HFF-Myc (cell line): Measurements from ENCODE around the gene LPAR3.

Source experiments
- DNase-seq: peaks from one replicate; pipeline ENCODE4 v3.0.0-alpha.2; 2011; ENCODE audit warnings: low read depth; ENCODE audit errors: extremely low read depth
- H3K4me3 ChIP-seq: replicated peaks from 2 replicates; pipeline ENCODE4 v1.5.1; 2011; ENCODE audit warnings: low read depth, mild to moderate bottlenecking, control low read depth, low read length
- TF ChIP-seq, protein P1 (sequence below): IDR thresholded peaks from 2 replicates; pipeline ENCODE4 v1.5.1; 2012; ENCODE audit warnings: mild to moderate bottlenecking, low read depth, low read length, control low read depth; ENCODE audit errors: missing control alignments

The LPAR3 gene

DNA sequence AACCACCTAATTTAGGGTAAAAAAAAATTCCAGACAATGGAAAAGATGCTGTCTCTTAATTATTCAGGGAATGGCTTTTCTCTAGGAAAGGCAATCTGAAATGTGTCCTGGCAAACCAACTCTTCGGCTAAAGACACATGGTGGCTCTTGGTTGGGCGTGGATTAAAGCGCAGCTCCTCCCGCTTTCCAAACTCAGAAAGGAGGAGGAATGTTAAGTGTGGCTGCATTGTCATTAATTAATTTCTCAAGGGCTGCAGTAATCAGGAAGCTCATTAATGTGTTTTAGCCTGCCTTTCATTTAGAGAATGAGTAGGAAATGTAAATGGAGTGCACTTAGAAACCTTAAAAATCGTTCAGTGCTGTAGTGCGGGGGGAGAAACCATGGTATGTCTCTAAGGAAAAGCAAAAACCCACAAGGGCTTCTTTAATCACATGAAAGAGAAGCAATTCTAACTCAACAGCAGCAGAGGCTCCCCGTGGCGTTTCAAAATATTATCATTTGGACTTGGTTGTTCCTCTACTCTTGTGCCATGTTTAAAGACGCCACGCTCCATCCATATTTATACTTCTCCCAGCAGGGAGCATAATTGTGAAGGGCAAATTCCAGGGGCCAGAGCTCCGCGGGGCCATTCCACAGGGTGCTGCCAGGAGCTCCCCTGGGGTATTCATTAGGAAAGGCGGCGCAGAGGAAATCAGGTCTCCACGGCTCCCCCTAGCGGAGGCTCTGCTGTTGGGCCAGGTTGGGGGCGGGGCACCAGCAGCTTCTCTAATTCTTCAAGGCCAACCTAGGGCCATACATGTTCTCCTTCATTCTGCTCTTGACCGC lies 110.8 kb downstream of the LPAR3 start:
- TF ChIP-seq, protein P1, sequence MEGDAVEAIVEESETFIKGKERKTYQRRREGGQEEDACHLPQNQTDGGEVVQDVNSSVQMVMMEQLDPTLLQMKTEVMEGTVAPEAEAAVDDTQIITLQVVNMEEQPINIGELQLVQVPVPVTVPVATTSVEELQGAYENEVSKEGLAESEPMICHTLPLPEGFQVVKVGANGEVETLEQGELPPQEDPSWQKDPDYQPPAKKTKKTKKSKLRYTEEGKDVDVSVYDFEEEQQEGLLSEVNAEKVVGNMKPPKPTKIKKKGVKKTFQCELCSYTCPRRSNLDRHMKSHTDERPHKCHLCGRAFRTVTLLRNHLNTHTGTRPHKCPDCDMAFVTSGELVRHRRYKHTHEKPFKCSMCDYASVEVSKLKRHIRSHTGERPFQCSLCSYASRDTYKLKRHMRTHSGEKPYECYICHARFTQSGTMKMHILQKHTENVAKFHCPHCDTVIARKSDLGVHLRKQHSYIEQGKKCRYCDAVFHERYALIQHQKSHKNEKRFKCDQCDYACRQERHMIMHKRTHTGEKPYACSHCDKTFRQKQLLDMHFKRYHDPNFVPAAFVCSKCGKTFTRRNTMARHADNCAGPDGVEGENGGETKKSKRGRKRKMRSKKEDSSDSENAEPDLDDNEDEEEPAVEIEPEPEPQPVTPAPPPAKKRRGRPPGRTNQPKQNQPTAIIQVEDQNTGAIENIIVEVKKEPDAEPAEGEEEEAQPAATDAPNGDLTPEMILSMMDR: peak; percentile 80
- no peak overlapping the region for H3K4me3 ChIP-seq
- no peak for DNase-seq

DNA sequence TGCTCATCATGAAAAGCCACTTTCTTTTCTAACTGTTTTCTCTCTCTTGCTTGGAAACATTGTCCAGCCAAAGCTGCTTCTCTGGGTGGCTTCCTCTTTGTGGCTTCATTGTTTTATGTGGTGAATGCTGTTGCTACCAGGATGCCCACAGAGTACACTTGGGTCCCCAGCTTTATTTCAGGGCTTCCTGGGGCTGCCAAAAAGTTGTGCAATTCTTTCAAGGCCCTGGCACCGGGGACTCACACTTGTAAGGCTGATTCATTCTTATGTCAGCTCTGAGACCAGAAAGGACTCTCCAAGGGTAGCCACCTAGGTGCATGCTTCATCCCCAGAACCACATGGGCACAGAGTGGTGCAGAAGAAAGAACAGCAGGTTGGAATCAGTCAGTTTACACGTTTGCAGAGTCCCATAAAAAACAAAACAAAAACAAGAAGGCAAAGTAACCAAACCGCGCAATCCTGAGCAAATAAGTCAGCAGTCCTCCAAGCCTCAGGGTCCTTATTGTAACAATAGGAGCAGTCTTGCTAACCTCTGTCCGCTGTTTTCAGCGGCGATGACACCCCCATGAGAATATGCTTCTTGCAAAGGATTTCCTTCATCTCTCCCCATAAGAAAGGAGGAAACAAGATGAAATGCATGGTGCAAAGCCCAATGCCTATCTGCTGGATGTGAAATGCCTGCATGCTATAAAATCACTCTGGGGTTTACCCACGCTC lies 112.8 kb downstream of the LPAR3 start:
- TF ChIP-seq, protein P1: no peak
- no peak overlapping the region for H3K4me3 ChIP-seq
- DNase-seq: no peak

DNA sequence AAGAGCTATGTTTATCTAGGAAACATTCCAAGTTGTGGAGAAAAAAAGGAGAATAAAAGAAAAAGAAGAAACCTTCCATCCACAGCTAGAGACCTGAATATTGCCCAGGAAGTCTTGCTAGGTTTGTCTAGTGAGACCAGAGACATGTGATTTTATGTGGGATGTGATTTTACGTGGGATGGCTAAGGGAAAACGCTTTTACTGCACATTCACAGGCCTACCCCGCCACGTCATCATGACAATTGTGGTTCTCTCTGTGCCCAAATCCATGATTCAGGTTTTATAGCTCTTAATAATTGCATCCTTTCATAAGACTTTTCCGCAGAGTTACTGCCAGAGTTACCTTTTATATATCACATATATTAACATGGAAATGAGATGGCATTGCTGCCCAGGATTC lies 116.4 kb downstream of the LPAR3 start:
- TF ChIP-seq, protein P1: no peak
- no peak for DNase-seq
- no peak overlapping the region for H3K4me3 ChIP-seq

DNA sequence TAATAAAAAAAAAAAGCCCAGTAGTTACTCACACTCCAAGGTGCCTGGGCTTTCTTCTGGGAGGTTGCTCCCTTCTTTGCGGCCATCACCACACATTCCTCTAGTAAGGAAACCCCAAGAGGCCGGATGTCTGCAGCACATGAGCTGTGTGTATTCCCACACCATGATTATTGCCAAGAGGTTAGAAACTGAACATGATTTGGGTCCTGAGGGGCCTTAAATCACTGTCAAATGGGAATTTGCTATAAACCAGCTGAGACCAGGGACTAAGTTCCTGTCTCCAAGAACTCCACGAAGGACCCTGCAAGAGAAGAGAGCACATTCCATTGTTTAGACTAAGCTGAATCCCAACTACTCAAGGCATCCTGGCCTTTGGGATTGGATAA lies 117.5 kb downstream of the LPAR3 start:
- H3K4me3 ChIP-seq: no peak overlapping the region
- TF ChIP-seq, protein P1: no peak
- DNase-seq: no peak

DNA sequence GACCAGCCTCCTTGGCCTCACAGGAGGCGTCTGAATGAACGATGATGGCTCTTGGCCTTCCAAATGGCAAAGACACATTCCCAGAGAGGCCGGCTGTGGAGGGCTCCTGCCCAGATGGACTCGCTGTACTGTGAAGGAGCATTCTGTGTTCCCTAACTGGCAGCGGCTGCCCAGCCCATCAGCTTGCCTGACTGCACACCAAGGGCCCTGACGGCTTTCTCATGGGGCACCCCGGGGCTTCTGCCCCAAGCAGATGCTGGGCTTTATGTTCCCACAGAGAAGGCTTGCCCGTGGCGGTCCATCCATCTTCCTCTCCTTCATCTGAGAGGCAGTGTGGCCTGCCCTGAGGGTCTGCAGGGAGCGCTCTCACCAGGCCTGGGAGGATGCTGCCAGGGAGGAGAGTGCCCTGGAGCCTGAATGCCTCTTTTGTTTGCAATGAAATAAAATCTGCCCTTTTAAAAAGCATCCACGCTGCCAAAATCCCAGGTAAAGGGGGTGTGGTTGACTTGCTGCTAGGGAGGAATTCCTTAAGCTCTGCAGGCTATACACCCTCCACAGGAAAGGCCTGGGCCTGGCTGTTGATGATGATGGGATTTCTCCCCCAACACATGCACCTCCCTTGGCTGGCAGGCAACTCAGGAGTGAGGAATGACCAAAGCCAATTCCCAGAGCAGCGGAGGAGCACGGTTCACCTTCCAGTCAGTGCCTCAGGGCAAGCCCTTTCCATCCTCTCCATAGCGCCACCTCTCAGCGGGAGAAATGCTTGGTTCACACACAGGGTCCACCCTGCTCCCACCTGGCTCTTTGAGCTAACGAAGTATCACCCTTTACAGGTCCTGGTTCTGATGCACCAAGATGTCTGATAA lies 118.1 kb downstream of the LPAR3 start:
- H3K4me3 ChIP-seq: no peak overlapping the region
- no peak for DNase-seq
- TF ChIP-seq, protein P1: no peak

DNA sequence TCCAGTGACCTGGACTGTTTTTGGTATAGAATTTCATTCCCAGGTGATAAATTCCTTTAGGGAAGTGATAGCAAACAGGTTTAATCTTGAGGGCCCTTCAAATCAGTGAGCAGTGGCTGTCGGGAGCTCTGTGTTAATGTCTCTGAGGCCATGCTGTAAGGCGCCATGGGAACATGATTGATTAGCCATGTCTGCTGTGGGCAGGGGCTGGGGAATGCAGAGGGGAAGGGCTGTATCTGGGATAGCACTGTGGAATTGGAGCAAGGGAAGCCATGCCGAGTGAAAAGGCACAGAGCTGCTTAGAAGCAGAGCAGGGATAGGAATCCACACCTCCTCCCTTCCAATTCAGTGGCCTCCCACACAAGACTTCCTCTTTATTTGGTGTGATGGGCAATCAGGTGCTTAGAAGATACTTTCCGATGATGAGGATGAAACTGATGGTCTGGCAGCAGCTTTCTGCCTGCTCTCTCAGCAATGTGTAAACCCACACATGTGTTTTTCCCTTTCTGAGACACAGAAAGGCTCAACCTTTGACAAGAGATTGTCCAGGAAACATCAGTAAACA lies 119.0 kb downstream of the LPAR3 start:
- TF ChIP-seq, protein P1: no peak
- no peak for DNase-seq
- H3K4me3 ChIP-seq: no peak overlapping the region
